NT2/D1 (cell line): ENCODE results near the gene CPT2.

ENCODE experiments used
- YY1 ChIP-seq: IDR thresholded peaks from 2 replicates; pipeline ENCODE4 v1.6.1; 2011; ENCODE audit not compliant: insufficient read length, insufficient read depth
- ZNF274 ChIP-seq: IDR thresholded peaks from 2 replicates; pipeline ENCODE4 v1.6.1; 2011; ENCODE audit warnings: mild to moderate bottlenecking, low read depth, low read length

GRCh38 chr1:53250325-53250724, 53.7 kb downstream of the CPT2 start:
- TF ChIP-seq ZNF274 (no peak), YY1 (no peak)
